GM13977 (cell line): ENCODE measurements around the gene ANGEL2.

Source experiments
- DNase-seq: peaks from one replicate; pipeline ENCODE4 v3.0.0; 2012; ENCODE audit warnings: low spot score
- CTCF ChIP-seq: IDR thresholded peaks from 2 replicates; pipeline ENCODE4 v1.5.1; 2012; ENCODE audit warnings: mild to moderate bottlenecking, control low read depth; ENCODE audit not compliant: insufficient read depth; ENCODE audit errors: extremely low read depth, missing control alignments
- in situ Hi-C: fragments of 300-500 bp; cut with MboI; formaldehyde crosslinking; loops from one replicate; pipeline ENCODE4 v1.12.0; 2022; ENCODE audit warnings: low sequenced_read_pairs, low pct_unique_long_range_greater_than_20kb, mixed read lengths, inconsistent platforms; ENCODE audit not compliant: unreplicated experiment

Gene ANGEL2

GRCh38 chr1:212959266-212960220 is 56.1 kb downstream of the ANGEL2 start:
- in situ Hi-C loops = no loop called here
- no peak for TF ChIP-seq CTCF
- peak; percentile 70 for DNase-seq

GRCh38 chr1:212958175-212958574 is 57.5 kb downstream of the ANGEL2 start:
- no peak for TF ChIP-seq CTCF
- DNase-seq = no peak
- in situ Hi-C loops = no loop called here

- TF ChIP-seq CTCF = no peak
- DNase-seq = no peak
- in situ Hi-C loops = no loop called here
Measured at GRCh38 chr1:212957546-212957945, 58.1 kb downstream of the ANGEL2 start.

- no peak for TF ChIP-seq CTCF
- DNase-seq = no peak
- in situ Hi-C loops = no loop called here
Measured at GRCh38 chr1:212955961-212956620, 59.6 kb downstream of the ANGEL2 start.

GRCh38 chr1:212955098-212955497 is 60.6 kb downstream of the ANGEL2 start:
- no peak for TF ChIP-seq CTCF
- in situ Hi-C loops = no loop called here
- DNase-seq = peak; percentile 69

GRCh38 chr1:212954514-212954913 is 61.2 kb downstream of the ANGEL2 start:
- no peak for TF ChIP-seq CTCF
- no peak for DNase-seq
- in situ Hi-C loops = no loop called here
